GM21576 (cell line): Measurements from ENCODE around the gene ATP6V0A1.
A peak's percentile ranks its signal among the peaks of the same experiment; 100 is the strongest.

Experiments
- ATAC-seq: cut with Tn5 transposase; IDR thresholded peaks from one replicate; pipeline ENCODE4 v1.9.1; 2021; ENCODE audit warnings: mild to moderate bottlenecking, moderate library complexity; ENCODE audit not compliant: unreplicated experiment

The ATP6V0A1 gene

DNA sequence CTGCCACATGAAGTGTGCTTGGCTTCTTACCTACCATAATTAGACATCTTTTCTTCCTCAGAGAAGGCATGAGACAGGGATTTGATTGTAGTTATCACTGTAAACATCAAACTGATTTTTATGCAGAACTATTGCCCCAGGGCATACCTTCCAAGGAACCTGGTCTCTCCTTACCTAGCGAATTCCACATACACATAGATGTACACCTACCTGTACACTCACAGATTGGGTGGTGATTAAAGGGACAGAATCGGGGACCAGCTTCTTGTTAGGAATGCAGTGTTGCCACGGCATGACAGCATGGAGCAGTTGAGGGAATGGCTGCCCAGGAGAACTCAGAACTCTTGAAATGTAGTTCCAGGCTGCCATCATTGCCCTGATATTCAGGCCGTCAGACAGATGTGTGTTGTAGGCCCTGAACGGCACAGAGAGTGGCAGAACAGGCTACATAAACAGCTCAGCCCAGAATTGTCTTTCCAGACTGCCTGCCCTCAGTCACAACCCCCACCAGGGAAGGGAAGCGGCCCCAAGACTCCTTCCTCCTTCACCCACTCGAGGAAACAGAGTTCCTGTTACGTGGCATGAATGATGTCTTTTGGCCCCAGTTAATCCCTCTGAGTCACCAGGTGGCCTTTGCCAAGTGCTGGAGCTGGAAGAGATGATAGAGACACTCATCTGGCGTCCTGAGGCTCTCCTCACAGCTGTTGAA, 59.5 kb downstream of the ATP6V0A1 start:
- no peak for ATAC-seq

DNA sequence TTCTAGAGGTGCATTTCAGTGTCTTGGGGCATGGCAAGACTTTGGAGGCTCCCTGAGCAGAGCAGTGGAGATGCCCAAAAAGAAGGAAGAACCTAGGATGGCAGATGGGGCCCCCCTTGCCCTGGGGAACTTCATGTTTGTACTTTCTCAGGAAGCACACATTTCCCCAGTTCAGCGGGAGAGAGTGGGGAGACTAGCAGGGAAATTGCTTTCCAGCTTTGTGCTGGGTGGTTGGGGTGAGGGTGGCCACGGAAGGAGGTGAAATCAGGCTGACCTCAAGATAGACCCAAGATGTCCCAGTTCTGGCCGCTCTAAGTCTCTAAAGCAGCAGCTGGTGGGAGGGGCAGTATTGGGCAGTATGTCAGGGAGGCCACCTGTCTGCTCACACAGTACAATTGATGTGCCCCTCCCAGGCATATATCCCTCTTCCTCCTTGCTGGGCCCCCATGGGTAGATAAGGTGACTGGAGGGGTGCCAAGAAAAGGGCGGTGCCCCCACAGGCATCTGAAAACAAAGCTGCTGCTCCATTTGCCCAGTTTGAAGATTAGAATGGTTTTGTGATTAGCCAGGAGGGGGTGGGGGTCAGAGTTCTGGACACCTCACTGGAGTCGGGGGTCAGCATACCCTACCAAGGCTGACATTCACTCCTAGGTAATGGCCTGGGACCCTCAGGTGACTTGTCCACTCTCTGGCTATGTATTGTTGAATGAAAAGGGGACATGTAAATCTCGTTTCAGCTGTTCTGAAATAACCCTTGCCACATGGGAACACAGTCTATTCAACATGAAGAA, 60.3 kb downstream of the ATP6V0A1 start:
- ATAC-seq = no peak

DNA sequence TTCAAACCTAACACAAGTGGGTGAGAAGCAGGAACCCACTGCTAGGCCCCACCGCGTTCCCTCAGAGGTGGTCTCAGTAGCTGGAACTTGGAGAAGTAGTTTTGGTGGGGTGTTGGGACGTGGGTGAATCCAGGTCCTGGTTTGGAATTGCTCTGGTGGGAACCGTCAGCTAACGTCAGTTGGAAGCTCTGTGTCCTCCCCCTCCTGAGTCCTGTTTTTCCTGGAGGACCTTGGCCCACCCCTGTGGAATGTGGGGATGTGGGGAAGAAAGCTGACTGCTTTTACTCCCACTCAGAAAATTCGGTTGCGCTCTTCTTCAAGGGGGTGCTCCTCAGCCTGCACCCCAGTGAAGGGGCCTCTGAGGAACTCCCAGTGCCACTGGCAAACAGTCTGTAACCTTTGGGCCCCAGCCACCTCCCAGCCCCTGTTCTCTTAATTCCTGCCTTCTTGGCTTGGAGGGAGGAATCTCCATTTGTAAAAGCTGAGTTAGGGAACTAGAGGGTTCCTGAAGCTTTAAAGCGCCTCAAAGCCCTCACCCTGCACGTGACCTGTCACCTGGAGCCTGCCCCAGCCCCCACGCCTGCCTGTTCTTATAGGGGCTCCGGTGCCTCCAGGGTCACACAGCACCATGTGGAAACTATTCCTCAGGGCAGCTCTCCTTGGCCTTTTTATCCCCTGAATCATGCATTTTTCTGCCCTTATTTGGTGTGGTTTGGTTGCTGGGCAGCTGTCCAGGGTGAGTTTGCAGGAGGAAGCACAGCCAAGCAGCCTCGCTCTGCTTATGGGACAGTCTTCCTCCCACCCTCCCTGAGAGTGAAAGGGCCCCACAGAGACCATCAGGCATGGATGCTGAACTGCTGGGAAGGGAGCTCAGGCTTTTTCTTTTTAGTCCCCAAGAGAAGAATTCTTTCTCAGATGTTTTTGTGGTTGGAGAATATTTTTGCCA, 61.1 kb downstream of the ATP6V0A1 start:
- ATAC-seq = no peak

DNA sequence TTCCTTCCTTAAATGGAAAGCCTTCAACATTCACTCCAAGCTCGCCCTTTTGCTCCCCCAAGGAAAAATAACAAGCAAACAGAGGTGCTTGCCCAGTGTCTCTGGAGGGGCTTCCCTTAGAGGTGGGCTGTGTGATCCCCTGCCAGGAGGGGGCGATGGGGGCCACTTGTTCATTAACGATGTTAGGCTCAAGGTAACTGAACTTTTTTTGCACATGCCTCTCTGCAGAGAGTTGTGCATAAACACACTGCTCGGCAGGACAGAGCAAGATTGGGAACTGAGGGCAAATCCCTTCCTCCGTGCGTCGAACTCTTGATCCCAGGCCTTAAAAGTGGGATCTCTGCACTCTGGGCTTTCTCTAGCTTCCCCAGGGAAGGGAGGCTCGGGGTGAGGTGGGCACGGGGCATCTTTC, 61.9 kb downstream of the ATP6V0A1 start:
- no peak for ATAC-seq

DNA sequence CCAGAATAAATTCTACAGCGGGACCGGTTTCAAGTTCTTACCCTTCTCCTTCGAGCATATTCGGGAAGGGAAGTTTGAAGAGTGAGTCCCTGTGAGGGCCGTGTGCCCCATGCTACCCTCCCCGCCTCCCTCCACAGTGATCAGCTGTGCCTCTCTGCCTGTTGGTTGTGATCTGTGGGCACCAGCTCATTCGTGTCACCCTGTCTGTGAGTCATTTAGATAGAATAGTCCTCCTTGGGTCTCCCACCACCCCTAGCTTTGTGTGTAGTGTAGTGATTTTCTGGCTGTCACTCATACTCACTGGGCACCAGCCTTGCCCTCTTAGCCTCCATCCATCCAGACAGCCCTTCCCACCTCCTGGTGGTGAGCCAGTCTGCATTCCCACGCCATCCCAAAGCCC, 62.4 kb downstream of the ATP6V0A1 start:
- ATAC-seq = no peak

DNA sequence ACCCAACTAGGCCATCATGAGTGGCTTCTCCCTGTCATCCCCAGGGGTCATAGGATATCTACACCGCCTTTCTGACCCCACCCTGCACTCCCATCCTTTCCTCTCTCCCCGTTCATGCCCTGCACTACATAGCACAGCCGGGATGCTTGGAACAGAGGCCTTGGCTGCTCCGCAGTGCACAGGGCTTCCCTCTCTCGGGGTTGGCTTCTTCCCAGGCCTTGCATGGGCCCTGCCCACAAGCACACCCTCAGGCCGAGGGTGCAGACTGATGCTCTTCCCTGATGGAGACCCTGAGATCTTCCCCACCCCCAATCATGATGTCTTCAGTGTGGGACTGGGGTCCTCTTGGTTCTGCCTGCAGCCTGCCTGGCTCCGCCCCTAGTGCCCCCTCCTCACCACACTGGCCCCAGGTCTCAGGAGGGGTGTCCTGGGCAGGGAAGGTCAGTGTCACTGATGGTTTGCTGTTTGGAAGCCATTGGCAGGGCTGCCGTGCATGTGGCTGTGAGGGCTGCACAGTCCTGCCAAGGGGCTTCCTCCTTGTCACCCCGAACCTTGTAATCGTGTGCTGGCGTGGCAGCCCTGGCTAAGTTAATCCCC, 63.1 kb downstream of the ATP6V0A1 start:
- ATAC-seq = no peak

DNA sequence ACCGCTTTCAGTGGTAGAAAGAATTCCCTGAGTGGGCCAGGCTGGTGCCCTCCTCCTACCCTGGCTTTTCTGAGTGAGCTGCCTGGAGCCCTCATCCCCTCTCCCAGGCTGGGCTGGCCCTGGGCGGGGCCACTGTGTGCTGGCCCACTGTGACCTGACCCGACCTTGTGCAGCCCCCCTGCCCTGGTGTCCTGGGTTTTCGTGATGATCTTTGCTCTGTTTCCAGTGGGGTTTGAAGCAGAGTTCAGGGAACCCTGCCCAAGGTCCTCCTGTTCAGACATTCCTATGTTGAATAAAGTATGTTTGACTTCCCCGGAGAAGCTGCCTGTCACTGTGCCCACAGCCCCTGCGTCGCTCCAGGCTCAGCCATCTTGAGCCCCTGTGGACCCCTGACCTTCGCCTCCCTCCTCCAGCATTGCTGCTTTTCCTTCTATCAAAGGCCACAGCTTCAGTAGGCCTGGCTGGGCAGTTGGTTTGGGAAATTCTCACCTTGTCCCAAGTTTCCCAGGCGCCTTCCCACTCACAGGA, 63.6 kb downstream of the ATP6V0A1 start:
- no peak for ATAC-seq

DNA sequence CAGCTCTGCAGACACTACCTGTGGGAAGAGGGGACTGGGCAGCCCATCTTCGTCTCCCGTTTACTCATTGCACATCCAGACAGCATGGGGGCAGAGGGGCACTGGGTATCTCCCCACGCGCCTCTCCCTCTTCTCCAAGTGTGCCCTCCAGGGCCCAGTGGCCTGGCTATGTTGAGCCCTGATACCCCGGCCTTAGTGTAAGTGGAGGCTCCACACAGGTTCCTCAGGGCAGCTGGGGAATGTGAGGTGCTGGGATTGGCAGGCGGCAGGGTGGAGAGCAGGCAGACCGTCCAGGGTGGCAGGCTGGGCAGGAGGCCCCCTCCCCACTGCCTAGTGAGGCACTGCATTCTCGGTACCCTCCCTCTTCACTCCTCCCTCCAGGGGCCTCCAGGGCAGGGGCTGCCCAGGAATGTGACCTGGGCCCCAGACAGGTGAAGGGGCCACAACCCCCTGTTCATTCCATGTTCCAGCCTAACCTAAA, 64.2 kb downstream of the ATP6V0A1 start:
- no peak for ATAC-seq

DNA sequence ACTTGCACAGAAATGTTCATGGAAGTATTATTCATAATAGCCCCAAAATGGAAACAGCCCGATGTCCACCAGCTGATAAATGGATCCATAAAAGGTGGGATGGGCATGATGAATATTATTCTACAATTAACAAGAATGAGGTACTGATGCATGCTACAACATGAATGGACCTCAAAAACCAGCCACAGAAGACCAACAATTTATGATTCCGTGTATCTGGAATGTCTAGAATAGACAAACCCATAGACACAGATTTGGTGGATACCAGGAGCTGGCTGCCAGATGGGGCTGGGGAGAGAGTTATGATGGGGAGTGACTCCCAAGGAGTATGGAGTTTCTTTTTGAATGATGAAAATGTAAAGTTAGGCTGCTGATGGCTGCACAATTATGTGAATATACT, 66.5 kb downstream of the ATP6V0A1 start:
- no peak for ATAC-seq

DNA sequence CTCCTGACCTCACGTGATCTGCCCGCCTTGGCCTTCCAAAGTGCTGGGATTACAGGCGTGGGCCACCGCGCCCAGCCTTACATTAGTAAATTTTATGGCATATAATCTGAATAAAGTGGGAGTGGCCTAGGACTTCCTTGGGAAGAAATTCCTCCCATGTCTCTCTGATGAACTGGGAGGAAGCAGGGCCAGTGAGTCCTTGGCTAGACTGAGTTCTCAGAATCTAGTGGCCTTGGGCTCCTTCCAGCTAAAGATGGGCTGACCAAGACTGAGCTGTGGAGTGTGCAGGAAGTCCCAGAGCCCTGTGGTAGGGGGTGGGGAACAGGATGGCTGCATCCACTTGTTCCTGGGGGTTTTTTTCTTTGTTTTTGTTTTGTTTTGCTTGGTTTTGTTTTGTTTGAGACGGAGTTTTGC, 67.4 kb downstream of the ATP6V0A1 start:
- ATAC-seq = no peak

DNA sequence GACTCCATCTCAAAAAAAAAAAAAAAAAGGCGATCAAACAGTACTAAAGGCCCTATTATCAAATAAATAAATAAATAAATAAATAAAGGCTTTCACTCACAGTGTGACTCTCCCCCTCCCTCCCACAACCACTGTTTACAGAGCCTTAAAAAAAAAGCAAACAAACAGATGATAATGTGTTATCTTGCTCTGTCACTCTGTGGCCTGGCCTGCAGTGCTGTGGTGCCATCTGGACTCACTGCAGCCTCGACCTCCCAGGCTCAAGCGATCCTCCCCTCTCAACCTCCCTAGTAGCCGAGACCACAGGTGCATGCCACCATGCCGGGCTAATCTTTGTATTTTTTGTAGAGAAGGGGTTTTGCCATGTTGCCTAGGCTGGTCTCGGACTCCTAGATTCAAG, 69.3 kb downstream of the ATP6V0A1 start:
- no peak for ATAC-seq

DNA sequence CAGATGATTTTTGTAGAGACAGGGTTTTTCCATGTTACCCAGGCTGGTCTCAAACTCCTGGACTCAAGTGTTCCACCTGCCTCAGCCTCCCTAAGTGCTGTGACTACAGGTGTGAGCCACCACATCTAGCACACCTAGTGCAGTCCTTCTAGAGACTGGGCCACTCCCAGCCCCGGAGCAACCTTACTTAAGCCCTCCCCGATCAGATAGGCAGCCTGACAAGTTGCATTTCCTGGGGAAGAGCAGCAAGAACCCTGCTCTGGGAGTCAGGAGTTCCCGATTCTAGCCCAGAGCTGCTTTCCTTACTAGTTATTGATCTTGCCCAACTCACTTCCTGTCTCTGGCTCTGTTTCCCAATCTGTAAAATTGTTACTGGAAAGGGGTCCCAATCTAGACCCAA, 70.4 kb downstream of the ATP6V0A1 start:
- ATAC-seq = no peak

DNA sequence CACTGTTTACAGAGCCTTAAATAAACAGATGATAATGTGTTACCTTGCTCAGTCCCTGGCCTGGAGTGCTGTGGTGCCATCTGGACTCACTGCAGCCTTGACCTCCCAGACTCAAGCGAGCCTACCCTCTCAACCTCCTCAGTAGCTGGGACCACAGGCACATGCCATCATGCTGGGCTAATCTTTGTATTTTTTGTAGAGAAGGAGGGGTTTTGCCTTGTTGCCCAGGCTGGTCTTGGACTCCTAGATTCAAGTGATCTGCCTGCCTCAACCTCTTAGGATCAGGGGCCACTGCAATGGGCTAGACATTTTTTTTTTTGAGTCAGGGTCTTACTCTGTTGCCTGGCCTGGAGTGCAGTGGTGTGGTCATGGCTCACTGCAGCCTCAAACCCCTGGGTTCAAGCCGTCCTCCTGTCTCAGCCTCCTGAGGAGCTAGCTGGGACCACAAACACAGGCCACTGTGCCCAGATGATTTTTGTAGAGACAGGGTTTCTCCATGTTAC, 72.3 kb downstream of the ATP6V0A1 start:
- ATAC-seq = no peak

DNA sequence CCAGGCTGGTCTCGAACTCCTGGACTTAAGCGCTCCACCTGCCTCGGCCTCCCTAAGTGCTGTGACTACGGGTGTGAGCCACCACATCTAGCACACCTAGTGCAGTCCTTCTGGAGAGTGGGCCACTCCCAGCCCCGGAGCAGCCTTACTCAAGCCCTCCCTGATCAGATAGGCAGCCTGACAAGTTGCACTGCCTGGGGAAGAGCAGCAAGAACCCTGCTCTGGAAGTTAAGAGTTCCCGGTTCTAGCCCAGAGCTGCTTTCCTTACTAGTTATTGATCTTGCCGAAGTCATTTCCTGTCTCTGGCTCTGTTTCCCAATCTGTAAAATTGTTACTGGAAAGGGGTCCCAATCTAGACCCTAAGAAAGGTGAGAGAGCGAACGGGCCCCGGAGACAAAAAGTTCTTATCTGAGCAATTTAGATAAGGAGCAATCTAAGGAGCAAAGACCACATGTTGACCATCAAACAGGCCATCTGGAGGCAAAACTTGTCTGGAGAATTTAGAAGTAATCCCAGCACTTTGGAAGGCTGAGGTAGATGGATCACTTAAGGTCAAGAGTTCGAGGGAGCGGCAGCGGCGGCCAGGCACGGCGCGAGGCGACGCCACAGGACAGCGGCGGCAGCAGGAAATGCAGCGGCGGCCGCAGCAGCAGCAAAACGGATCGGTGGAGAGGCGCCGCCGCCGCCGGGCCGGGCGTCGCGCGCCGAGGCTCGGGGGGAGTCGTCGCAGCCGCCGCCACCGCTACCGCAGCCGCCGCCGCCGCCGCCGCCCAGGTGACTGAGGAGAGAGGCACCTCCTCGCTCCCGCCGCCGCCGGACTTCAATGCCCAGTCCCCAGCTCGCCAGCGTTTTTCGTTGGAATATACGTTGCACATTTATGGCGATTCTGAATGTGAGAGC, 73.0 kb downstream of the ATP6V0A1 start:
- no peak for ATAC-seq

DNA sequence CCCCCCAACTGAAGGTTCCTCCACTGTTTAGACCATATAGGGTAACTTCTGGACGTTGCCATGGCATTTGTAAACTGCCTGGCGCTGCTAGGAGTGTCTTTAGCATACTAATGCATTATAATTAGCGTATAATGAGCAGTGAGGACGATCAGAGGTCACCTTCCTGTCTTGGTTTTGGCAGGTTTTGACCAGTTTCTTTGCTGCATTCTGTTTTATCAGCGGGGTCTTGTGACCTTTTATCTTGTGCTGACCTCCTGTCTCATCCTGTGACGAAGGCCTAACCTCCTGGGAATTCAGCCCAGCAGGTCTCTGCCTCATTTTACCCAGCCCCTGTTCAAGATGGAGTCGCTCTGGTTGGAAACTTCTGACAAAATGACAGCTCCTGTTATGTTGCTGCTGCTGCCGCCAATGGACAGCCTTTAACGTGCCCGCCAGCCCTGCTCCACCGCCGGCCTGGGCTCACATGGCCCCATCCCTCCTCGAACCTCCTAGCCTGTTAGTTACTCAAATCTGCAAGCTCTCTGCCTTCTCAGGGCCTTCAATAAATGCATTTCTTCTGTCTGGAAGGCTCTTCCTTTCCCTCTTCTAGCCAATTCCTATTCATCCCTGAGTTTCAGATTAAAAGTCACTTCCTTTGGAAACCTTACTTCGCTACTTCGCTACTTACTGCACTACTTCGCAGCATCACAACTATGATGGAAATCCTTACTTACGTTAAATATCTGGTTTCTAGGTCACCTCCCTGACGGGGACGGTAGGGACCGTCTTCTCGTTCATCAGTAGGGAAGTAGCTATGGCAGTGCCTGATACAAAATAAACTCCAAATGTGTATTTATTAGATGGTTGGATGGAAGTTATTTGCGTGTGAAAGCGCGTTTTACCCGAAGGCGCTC, 76.7 kb downstream of the ATP6V0A1 start:
- ATAC-seq = no peak

DNA sequence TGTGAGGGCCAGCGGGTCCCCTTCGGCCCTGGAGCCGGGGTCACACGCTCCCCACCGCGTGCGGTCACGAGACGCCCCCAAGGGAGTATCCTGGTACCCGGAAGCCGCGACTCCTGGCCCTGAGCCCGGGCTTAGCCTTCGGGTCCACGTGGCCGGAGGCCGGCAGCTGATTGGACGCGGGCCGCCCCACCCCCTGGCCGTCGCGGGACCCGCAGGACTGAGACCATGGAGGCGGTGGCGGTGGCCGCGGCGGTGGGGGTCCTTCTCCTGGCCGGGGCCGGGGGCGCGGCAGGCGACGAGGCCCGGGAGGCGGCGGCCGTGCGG, 77.3 kb downstream of the ATP6V0A1 start, which contains the start of gene NAGLU:
TSS of gene NAGLU (plus strand) at position 194 of the 324 bp plus-strand sequence. CDS start at position 226, 32 bp downstream.
- ATAC-seq = peak; percentile 73

DNA sequence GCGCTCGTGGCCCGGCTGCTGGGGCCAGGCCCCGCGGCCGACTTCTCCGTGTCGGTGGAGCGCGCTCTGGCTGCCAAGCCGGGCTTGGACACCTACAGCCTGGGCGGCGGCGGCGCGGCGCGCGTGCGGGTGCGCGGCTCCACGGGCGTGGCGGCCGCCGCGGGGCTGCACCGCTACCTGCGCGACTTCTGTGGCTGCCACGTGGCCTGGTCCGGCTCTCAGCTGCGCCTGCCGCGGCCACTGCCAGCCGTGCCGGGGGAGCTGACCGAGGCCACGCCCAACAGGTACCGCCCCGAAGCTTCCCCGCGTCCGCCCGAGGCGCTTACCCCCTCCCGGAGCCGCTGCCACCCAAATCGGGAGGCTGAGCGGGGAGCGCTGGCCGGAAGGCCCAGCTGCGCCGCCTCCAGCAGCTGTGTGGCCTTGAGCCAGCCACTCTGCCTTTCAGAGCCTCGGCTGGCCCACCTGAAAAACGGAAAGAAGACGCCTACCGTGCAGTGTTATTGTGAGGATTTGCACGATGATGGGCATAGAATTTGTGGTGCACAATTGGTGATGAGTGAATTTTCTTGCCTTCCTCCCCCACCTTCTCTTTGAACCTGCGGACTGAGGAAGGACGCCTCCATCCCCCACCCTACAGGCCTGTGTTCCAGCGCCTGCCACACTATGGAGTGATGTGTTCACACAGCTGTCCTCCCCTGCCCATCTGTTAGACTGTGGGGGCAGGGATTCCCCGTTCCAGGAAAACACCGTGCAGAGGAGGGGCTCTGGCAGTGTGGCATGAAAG, 77.9 kb downstream of the ATP6V0A1 start:
- ATAC-seq = peak; percentile 63
